ENCODE data around the gene CDADC1.

CDADC1 gene

GRCh38 chr13:49315036-49315565, 67.4 kb downstream of the CDADC1 start:
- Histone ChIP-seq H3K79me2 (ENCODE audit: insufficient read depth, low read length) (no peaks in the 10 kb centered on the region), H3K27me3 (ENCODE audit: insufficient read depth, low read length, poor library complexity) (no peaks in the 10 kb centered on the region), H4K20me1 (ENCODE audit: insufficient read depth, low read length) (no peaks in the 10 kb centered on the region), H3K27ac (ENCODE audit: low read length) (no peak overlapping the region), H2AFZ (ENCODE audit: low read depth, low read length) (no peak overlapping the region), H3K36me3 (ENCODE audit: insufficient read depth, low read length) (no peaks in the 10 kb centered on the region), H3K4me3 (ENCODE audit: low read depth in 1 of 2, low read length in 2 of 2) (no peak overlapping the region), H3K9ac (ENCODE audit: low read depth, low read length) (no peak overlapping the region), H3K4me1 (ENCODE audit: insufficient read depth, low read length) (no peaks in the 10 kb centered on the region), H3K4me2 (ENCODE audit: insufficient read depth, low read length) (no peak overlapping the region), H3K9me3 (ENCODE audit: insufficient read depth, low read length, severe bottlenecking) (no peaks in the 10 kb centered on the region)
- DNase-seq = no peak
- TF ChIP-seq EZH2 (IDR thresholded peaks at IDR 0.05; ENCODE audit: borderline replicate concordance, low read depth, low read length, severe bottlenecking) (no peak), CTCF (IDR thresholded peaks at IDR 0.05; ENCODE audit: borderline replicate concordance, extremely low read depth, low read length, poor library complexity, severe bottlenecking) (no peak)
- ATAC-seq (ENCODE audit: insufficient read depth, low read depth) = no peak

- no peaks in the 10 kb centered on the region for H3K79me2 ChIP-seq (ENCODE audit: insufficient read depth, low read length)
- H3K27ac ChIP-seq (ENCODE audit: low read length) = no peak overlapping the region
- no peak overlapping the region for H3K4me3 ChIP-seq (ENCODE audit: low read depth in 1 of 2, low read length in 2 of 2)
- ATAC-seq (ENCODE audit: insufficient read depth, low read depth) (no peak), DNase-seq (no peak)
- H3K36me3 ChIP-seq (ENCODE audit: insufficient read depth, low read length) = no peaks in the 10 kb centered on the region
- H3K4me2 ChIP-seq (ENCODE audit: insufficient read depth, low read length) = no peak overlapping the region
- H4K20me1 ChIP-seq (ENCODE audit: insufficient read depth, low read length) = no peaks in the 10 kb centered on the region
- no peak overlapping the region for H3K9ac ChIP-seq (ENCODE audit: low read depth, low read length)
- no peak overlapping the region for H2AFZ ChIP-seq (ENCODE audit: low read depth, low read length)
- no peak for TF ChIP-seq CTCF (IDR thresholded peaks at IDR 0.05; ENCODE audit: borderline replicate concordance, extremely low read depth, low read length, poor library complexity, severe bottlenecking)
- TF ChIP-seq EZH2 (IDR thresholded peaks at IDR 0.05; ENCODE audit: borderline replicate concordance, low read depth, low read length, severe bottlenecking) = no peak
- no peaks in the 10 kb centered on the region for H3K9me3 ChIP-seq (ENCODE audit: insufficient read depth, low read length, severe bottlenecking)
- no peaks in the 10 kb centered on the region for H3K27me3 ChIP-seq (ENCODE audit: insufficient read depth, low read length, poor library complexity)
- no peaks in the 10 kb centered on the region for H3K4me1 ChIP-seq (ENCODE audit: insufficient read depth, low read length)
Measured at GRCh38 chr13:49315756-49316482, 68.2 kb downstream of the CDADC1 start.

- Histone ChIP-seq H3K79me2 (ENCODE audit: insufficient read depth, low read length) (no peaks in the 10 kb centered on the region), H2AFZ (ENCODE audit: low read depth, low read length) (no peak overlapping the region), H3K4me3 (ENCODE audit: low read depth in 1 of 2, low read length in 2 of 2) (no peak overlapping the region), H3K27ac (ENCODE audit: low read length) (no peak overlapping the region), H3K9ac (ENCODE audit: low read depth, low read length) (no peak overlapping the region), H3K4me2 (ENCODE audit: insufficient read depth, low read length) (no peak overlapping the region), H3K4me1 (ENCODE audit: insufficient read depth, low read length) (no peaks in the 10 kb centered on the region), H3K9me3 (ENCODE audit: insufficient read depth, low read length, severe bottlenecking) (no peaks in the 10 kb centered on the region), H3K36me3 (ENCODE audit: insufficient read depth, low read length) (no peaks in the 10 kb centered on the region), H3K27me3 (ENCODE audit: insufficient read depth, low read length, poor library complexity) (no peaks in the 10 kb centered on the region), H4K20me1 (ENCODE audit: insufficient read depth, low read length) (no peaks in the 10 kb centered on the region)
- ATAC-seq (ENCODE audit: insufficient read depth, low read depth) (no peak), DNase-seq (no peak)
- TF ChIP-seq CTCF (IDR thresholded peaks at IDR 0.05; ENCODE audit: borderline replicate concordance, extremely low read depth, low read length, poor library complexity, severe bottlenecking) (no peak), EZH2 (IDR thresholded peaks at IDR 0.05; ENCODE audit: borderline replicate concordance, low read depth, low read length, severe bottlenecking) (no peak)
Measured at GRCh38 chr13:49319551-49319950, 71.8 kb downstream of the CDADC1 start.

Data from DND-41 (cell line).